GM21360 (cell line): ENCODE measurements around the gene PLD2.
A peak's percentile ranks its signal among the peaks of the same experiment; 100 is the strongest.
"Not testable (repeated sequence)": the region's sequence is repeated elsewhere in the genome, so short reads cannot be mapped to it uniquely, and the experiment has no call there.

Experiments
- ATAC-seq: cut with Tn5 transposase; IDR thresholded peaks from one replicate; pipeline ENCODE4 v1.9.1; 2021; ENCODE audit warnings: mild to moderate bottlenecking, moderate library complexity; ENCODE audit not compliant: unreplicated experiment

The PLD2 gene

DNA sequence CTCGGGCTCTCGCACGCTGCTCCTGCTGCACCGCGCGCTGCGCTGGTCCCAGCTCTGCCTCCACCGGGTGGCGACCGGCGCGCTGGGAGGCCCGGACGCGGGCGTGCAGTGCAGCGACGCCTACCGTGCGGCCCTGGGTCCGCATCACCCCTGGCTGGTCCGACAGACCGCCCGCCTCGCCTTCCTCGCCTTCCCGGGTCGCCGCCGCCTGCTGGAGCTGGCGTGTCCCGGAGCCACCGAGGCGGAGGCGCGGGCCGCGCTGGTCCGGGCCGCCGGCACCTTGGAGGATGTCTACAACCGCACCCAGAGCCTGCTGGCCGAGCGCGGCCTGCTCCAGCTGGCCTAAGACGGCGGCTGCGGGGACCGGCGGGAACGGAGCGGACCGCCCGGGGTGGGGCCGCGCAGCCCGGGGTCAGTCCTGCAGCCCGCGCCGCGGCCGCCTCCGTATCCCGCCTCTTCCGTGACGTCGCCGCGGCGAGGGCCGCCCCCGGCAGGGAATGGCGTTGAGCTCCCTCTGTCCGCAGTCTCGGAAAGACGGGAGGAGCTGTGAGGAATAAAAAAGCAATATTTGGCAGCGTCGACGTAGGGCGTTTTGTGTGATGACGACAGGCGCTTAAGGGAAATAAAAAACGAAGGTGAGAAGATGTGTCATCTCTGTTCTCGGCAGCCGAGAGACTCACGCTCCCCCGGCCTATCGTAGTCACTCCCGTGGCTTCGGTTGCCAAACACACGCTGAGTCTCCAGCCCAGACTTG is 16.8 kb upstream of the PLD2 start:
- ATAC-seq: peak; percentile 87

DNA sequence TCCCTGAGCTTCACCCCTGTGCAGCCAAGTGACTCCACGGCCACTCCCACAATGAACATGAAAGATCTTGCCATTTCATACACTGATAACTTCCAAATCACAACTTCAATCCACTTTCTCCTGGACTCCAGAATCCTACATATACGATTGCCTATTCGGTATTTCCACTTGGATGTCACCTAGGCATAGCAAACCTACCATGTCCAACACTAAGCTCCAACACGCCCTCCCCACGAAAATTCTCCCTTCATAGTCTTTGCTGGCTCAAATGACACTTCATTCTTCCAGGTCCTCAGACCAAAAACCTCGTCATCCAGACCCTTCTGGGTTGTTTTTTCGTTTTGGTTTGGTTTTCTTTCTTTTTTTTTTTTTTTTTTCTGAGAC is 16.3 kb upstream of the PLD2 start:
- no peak for ATAC-seq

DNA sequence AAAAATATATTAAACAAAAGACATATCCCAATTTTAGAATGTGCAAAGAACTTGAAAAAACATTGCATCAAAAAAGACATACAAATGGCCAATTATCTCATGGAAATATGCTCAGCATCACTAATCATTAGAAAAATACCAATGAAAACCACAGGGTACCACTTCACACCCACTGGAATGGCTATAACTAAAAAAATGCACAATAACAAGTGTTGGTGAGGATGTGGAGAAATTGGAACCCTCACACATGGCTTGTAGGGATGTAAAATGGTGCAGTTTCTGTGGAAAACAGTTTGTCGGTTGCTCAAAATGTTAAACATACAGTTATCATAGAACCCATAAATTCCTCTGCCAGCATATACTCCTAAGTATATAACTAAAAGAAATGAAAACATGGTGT is 11.8 kb upstream of the PLD2 start:
- ATAC-seq: no peak

DNA sequence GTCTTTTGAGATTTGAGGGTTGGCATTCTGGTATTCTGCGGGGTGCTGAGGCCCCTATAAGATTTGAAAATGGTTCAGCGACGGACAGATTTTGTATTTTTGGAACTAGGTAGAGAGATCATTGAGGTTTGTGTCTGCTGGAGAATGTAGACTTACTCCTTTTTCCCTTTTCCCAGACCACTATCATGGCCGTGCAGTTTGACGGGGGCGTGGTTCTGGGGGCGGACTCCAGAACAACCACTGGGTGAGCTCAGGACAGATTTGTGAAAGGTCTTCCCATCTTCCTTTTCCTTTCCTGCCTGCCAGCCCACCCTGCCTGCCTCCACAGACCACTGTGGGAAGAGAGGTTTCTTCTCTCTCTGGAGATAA is 10.4 kb upstream of the PLD2 start:
- ATAC-seq: no peak

DNA sequence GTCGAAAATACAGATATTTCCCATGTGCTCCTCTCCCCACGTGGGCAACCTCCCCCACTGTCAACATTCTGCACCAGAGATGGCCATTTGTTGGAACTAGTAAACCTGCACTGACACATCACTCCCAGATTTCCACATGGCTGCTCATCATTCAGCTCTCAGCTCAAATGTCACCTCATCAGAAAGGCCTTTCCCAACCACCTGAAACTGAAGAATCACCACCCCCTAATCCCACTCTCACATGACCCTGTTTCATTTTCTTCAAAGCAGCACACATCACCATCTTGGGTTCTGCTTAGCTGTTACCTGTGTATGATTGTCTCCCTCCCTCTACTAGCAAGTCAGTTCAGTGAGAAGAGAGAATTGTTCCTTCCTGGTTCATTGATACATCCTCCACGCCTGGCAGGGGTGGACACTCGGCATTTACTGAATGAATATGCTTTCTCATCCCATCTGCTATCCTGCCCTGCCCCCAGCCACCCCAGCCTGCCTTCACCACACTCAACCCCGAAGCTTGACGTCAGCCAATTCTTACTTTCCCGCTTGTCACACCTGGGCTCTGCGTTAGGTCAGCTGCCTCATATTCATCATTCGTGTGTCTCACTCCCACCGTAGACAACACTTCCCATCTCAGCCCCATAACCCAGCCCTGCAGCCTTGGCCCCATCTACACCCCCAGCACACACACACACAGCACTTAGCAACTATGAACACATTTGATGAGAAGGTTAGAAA is 6.3 kb upstream of the PLD2 start:
- no peak for ATAC-seq

DNA sequence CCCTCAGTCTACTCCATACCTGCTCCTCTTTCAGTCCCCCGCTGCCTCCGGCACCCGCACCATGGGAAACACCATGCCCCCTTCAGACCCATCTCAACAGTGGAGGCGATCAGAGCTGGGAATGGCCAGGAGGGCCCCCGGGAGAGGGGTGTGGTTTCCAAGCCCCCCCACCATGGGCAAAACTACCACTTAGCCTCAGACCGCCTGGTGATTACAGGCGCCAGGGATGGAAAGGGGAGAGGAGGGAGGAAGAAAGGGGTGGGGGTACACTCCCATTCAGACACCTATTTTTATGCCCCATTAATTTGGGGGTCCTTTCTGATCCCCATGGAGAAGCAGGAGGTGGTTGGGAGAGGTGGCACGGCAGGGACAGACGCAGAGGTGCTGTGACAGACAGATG is 4.7 kb upstream of the PLD2 start, which contains the start of gene C17orf114:
TSS of gene C17orf114 (minus strand) at position 101 of the 400 bp plus-strand sequence.
- ATAC-seq: no peak

DNA sequence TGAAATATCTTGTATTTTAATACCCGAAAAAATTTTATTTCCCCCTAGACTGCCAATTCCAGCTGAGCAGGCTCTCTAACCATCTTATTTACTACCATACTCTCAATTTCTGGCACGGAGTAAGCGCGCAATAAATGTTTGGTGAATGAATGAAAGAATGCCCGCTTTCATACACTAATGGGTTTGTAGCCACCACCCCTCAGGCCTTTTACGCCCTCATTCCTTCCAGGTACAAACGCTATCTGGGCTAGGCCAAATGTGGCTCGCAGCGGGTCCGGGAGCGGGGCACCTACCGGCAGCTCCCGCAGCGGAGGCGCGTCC is 536 bp upstream of the PLD2 start:
- ATAC-seq: no peak

DNA sequence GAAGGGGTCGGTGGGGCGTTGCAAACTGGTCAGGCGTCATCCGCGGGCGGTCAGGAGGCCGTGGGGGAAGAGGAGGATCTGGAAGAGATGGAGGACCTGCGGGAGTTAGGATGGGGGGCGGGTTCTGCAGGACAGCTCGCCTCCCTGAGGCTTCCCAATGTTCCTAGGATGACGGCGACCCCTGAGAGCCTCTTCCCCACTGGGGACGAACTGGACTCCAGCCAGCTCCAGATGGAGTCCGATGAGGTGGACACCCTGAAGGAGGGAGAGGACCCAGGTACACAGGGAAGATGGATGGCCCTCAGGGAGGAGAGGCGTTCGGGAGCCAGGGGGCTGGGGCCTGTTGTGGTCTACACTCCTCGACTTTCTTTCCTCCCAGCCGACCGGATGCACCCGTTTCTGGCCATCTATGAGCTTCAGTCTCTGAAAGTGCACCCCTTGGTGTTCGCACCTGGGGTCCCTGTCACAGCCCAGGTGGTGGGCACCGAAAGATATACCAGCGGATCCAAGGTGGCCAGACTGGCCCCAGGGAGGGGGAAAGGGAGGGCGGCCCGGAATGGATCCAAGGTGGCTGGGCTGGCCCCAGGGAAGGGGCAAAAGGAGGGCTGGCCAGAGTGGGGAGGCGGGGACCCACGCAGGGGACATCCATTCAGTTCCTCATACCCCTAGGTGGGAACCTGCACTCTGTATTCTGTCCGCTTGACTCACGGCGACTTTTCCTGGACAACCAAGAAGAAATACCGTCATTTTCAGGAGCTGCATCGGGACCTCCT is 839 bp downstream of the PLD2 start:
- ATAC-seq: no peak

DNA sequence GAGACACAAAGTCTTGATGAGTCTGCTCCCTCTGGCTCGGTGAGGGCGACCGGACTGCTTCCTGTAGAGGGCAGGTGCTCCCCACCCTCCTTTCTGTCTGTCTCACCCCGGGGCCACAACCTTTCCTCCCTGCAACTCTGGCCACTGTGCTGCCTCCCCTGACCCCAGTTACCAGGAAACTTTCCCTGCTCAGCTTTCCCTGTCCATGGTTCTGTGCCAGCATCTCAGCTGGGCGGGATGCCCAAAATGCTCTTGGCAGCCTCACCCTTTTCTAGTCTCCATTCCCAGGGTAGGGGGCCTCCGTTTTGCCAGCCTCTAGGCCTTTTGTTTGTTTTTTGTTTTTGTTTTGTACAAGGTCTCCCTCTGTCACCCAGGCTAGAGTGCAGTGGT is 1.4 kb downstream of the PLD2 start:
- ATAC-seq: no peak

DNA sequence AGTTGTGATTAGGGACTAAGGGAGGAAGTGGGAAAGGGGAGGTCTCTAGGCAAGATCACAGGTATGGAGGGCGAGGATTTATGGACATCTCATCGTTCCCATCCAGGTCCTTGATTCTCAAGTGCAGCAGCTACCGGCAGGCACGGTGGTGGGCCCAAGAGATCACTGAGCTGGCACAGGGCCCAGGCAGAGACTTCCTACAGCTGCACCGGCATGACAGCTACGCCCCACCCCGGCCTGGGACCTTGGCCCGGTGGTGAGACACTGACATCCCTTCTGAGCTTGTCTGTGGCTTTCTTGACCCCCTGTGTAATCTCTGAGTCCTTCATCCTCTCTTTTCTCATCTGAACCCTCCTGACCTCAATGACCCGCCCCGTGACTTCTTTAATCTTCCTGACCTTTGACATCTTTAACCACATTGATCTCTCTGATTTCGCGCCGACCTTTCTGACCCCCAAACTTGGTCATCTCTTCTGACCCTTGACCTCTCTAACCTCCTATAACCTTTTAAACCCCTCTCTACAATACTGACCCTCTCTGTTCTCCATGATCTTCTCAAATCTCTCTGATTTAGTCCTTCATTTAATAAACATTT is 3.8 kb downstream of the PLD2 start:
- no peak for ATAC-seq

DNA sequence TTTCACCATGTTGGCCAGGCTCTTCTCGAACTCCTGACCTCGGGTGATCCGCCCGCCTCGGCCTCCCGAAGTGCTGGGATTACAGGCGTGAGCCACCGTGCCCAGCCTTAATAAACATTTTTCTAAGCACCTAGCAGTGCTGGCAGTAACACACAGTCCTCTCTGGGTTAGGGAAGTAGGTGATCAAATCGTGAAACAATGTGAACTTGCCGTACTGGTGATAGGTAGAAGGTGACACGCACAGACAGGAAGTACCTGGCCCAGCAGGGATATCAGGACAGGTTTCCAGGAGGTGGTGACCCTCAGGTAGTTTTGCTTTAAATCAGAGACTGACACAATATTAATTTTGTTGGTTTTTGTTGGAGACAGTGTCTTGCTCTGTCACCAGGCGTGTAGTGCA is 4.5 kb downstream of the PLD2 start:
- no peak for ATAC-seq

DNA sequence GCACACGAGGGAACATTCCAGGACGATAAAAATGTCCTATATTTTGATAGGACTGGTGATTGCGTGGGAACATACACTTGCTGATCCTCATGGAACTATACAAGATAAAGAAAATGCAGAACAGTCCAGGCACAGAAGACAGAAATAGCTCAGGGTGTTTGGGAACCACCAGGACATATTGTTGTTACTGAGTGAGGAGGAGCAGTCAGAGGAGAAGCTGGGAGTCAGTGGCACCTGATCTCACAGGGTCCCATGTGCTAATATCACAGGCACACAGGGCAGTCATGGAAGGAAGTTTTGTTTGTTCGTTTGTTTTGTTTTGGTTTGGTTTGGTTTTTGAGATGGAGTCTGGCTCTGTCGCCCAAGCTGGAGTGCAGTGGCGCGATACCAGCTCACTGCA is 5.7 kb downstream of the PLD2 start:
- ATAC-seq: no peak

DNA sequence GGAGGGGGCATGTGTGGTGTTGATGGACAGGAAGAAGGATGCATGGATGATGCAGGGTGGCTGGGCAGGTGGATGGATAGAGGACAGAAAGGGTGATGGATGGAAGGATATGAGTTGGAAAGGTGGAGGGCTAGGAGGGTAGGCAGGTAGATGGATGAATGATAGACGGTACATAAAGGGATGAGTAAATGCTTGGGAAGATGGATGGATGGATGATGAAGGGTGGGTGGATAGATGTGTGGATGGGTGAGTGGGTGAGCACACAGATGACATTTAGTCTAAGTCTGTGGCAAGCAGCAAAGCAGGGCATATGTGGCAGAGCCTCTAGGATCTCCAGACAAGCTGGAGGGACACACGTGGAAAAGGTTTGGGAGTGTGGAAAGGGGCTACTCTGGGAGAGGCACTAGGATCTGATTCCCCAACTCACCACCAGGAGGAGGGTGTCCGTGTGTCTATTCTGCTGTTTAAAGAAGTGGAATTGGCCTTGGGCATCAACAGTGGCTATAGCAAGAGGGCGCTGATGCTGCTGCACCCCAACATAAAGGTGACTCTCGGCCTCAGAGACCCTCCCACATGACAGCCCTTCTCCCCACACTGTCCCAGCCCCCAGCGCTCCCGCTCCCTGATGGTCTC is 8.2 kb downstream of the PLD2 start:
- no peak for ATAC-seq

DNA sequence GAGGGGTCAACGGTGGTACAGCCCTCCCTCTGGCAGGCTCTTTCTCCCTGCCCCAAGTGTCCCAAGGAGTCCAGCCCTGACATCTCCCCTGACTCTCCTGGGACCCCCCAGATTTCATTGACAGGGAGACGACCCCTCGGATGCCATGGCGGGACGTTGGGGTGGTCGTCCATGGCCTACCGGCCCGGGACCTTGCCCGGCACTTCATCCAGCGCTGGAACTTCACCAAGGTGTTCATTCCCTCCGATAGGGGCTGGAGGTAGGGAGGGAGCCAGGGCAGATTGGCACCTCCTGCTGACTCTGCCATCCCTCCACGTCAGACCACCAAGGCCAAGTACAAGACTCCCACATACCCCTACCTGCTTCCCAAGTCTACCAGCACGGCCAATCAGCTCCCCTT is 9.9 kb downstream of the PLD2 start:
- no peak for ATAC-seq

DNA sequence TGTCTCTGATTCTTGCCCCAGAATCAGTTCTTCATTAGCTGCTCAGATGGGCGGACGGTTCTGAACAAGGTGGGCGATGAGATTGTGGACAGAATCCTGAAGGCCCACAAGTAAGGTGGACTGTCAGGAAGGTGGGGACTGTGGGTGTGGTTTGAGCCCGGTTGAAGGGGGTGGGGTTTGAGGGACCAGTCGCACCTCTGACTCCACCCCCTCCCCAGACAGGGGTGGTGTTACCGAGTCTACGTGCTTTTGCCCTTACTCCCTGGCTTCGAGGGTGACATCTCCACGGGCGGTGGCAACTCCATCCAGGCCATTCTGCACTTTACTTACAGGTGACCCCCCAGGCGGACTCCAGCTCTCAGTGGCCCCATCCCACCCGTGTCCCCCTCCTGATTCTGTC is 11.3 kb downstream of the PLD2 start:
- ATAC-seq: no peak

DNA sequence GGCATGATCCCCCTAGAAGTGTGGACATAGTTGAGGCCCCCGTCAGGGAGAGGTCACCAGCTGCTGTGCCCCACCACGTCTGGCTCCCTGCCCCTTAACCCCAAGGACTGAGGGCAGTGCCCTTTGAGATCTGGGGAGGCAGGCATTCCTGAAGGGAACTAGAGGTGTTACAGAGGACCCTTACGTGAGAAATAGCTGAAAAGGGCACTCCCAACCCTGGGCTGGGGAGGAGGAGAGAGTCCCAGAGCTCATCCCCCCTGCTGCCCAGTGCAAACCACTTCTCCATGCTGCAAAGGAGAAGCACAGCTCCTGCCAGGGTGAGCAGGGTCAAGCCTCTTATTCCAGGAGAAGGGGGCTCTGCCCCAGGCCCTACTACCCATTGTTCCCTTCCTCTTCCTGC is 15.9 kb downstream of the PLD2 start:
- ATAC-seq: no peak

DNA sequence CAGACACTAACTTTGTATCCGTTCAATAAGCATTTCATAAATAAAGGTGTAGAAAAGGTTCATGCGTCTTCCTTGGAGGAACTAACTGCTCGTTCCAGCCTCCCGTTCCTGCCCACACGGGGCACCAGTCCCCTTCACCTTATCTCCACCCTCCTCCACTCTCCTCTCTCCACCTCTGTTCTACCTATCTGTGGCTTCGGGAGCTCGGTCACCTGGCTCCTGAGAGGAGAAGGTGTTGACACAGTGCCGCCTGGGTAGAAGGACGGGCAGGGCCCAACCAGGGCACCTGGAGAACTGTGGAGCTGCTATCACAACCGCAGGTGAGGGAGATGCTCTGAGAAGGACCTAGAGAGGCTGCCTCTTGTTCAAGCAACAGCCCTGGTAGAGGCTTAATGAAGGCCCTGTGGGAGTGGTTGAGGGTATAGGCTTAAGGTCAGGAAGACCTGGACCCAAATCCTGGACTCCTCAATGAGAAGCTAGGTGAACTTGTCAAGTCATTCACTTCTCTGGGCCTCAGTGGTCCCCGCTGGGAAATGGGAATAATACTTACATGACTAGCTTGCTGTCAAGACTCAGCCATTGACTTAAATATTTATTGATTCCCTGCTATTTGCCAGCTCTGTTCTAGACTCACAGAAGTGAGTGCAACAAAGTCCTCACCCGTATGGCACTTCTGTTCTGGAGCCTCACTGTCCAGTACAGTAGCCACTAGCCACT is 16.6 kb downstream of the PLD2 start:
- no peak for ATAC-seq

DNA sequence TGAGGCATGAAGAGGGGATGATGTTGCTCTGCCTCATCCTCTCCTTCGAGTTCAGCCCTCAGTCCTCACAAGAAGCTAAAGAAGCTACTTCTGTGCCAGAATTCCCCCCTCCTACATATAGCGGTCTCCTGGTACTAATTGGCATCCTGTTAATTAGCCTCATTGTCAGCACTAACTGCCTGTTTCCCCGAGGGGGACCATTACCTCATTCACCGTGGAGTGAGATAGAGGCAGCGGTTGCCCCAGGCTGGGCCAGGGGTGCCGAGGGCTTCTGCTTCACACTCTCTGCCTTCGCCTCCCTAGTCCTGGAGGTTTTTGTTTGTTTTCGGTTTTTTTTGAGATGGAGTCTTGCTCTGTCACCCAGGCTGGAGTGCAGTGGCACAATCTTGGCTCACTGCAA is 20.4 kb downstream of the PLD2 start:
- no peak for ATAC-seq

DNA sequence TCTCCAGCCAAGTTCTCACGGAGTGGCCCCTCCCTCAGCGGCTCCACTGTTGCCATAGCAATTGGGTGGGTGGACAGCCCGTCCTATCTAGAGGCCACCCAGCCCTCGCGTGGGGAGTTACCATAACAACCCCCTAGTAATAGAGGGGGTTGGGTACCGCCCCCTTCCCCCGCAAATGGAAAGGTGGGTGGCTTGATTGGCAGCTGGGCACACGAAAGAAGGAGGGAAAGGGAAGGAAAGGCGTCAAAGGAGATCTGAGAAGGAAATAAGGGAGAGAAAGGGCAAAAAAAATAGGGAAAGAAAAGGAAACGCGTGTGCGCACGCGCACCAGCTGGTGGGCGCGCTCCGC is 25.9 kb downstream of the PLD2 start:
- not testable (repeated sequence) for ATAC-seq

DNA sequence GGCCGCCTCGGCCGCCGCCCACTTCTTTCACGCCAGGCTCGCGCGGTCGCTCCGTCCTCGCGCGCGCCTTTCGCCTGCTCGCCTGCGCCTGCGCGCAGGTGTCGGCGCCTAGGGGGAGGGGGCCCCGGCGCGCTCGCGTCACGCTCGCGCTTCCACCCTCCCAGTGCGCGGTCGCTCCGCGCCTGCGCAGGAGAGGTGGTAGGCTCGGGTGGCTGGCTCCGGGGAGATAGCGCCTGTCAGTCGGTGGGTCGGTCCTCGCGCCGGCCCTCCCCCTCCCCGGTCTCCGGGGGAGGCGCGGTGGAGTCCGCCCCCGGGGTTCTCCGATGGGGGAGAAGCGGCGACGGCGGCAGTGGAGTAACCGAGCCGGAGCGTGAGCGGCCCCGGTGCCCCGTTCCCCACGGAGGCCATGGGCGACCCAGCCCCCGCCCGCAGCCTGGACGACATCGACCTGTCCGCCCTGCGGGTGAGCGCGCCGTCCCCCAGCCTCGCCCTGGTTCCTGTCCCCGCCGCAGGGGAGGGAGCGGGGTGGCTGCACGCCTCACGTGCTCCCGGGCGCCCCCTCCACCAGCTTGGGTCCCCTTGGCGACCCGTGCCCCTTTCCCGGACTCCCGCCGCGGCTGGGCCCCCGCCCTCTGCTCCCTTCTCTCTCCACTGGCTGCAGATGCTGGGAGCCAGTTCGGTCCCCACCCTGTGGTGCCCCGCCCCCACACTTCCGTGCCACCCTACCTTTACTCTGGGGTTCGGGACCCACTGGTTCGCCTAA is 26.4 kb downstream of the PLD2 start, which contains the start of gene MINK1:
TSS of gene MINK1 (plus strand) at position 163 of the 763 bp plus-strand sequence. CDS start at position 407, 244 bp downstream.
- ATAC-seq: peak; percentile 79
